Ovary (tissue), 9 donors: ENCODE measurements around the gene FAM193B. TPM values are rescaled to one million over a fixed set of nuclear protein-coding genes. Genes with fewer than 3 reads are reported as not detected.

ENCODE experiments used
- DNase-seq, 5 donors: peaks; one replicate each; pipeline ENCODE4 v3.0.0-alpha.2; 2019 to 2020
- H3K27ac ChIP-seq, 2 donors: fragments of 200-600 bp; one replicate each; pipeline versions ENCODE4 v1.5.1 to v1.8.0; 2019 to 2022
- H3K27me3 ChIP-seq: fragments of 200-600 bp; one replicate; pipeline ENCODE4 v1.8.0; 2022
- H3K36me3 ChIP-seq: fragments of 200-600 bp; sonication (generic); one replicate; pipeline ENCODE4 v1.5.1; 2019
- H3K4me1 ChIP-seq: one replicate; pipeline ENCODE4 v1.8.1; 2013; ENCODE audit warnings: mild to moderate bottlenecking, moderate library complexity; ENCODE audit not compliant: insufficient read depth
- H3K4me3 ChIP-seq: fragments of 200-600 bp; sonication (generic); one replicate; pipeline ENCODE4 v1.5.1; 2017
- H3K9me3 ChIP-seq, 2 donors: fragments of 200-600 bp in 1 of 2; sonication (generic) in 1 of 2; one replicate each; pipeline versions ENCODE4 v1.5.1 to v1.8.1; 2013 to 2019; ENCODE audit warnings: mild to moderate bottlenecking in 1 of 2, moderate library complexity in 1 of 2
- EP300 ChIP-seq: sonication (generic); formaldehyde crosslinking; IDR thresholded peaks from one replicate; pipeline ENCODE4 v1.6.1; 2017; ENCODE audit warnings: antibody characterized with exemption
- POLR2A ChIP-seq: fragments of 450-650 bp; IDR thresholded peaks from one replicate; pipeline ENCODE4 v1.6.1; 2017; ENCODE audit warnings: antibody characterized with exemption, mild to moderate bottlenecking, moderate library complexity
- WGBS, 3 donors: extraction: QIAGEN DNeasy Blood & Tissue Kit in 1 of 3; methylation state at CpG; one replicate each; pipeline versions ENCODE4 v1.1.5 to v1.1.7; 2013 to 2017; 5-methylcytosine and 5-hydroxymethylcytosine counted together
- intact Hi-C, 4 donors: fragments of 100-400 bp; cut with DNase I; formaldehyde crosslinking; loops; one replicate each; pipeline versions ENCODE4 v1.11.0 to v1.15.1; 2022 to 2023
- polyA plus RNA-seq, 2 donors: library from polyadenylated mRNA; stranded (reverse); fragments of 200-250 nt in 1 of 2; fragments of 350-450 nt in 1 of 2; fragmentation: Illumina TruSeq in 1 of 2; extraction: RNeasy Lipid Tissue Mini Kit (QIAGEN cat#74804) in 1 of 2; gene quantifications; one replicate each; pipeline ENCODE4 v1.2.3, GENCODE V29; 2013 to 2014
- total RNA-seq, 7 donors: library from RNA; depleted of rRNA in 2 of 7; stranded (reverse); fragments of >200 nt in 2 of 7; fragmentation: NEBNext Ultra II Directional in 3 of 7; extraction: Animal tissue kit (Norgen Biotek cat#: 25700) in 3 of 7; gene quantifications; one replicate each; pipeline versions ENCODE4 v1.1.0 to v1.2.4, GENCODE V29; 2016 to 2023
- TF ChIP-seq, protein P1 (sequence below), 3 donors: fragments of 450-650 bp in 2 of 3; fragments of 200-600 bp in 1 of 3; IDR thresholded peaks; one replicate each; pipeline versions ENCODE4 v1.5.1 to v1.8.0; 2016 to 2022; ENCODE audit warnings: antibody characterized with exemption in 3 of 3, mild to moderate bottlenecking in 1 of 3
- donor health status: DM: no; HTN: no; CAD: no; lungs with moderate emphysema.
- donor health status: DM: no; HTN: no; CAD: no.
- donor health status: Bipolar disorder and iron deficiency.
- donor health status: DM: yes; HTN: yes; CAD: no.
- donor health status: DM: no; HTN: no; CAD: no.
- donor health status: DM: yes; HTN: yes; CAD: no.

The FAM193B gene
- total and polyA plus RNA-seq, 9 donors: 14.8 to 77.6 (median 64.3) TPM

DNA sequence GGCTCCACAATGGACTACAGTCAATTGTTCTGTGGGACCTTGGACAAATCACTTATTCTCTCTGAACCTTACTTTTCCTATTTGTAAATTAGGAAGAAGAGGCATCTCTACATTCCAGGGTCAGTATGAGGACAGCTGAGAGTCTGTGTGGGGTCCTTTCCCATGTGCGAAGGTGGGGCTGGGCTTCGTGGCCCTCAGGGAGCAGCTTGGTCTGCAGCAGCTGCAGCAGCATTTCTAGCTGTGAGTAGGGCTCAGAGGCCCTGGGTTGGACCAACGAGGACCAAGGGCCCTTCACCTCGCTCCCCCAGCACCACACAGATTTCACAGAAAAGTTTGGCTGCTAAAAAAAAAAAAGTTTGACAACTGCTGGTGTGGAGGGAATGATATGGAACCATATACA is 28.2 kb downstream of the FAM193B start:
- Histone ChIP-seq H3K9me3 (no peaks in the 10 kb centered on the region), H3K36me3 (no peaks in the 10 kb centered on the region), H3K4me1 (no peaks in the 10 kb centered on the region), H3K27ac (no peak overlapping the region), H3K4me3 (no peak overlapping the region), H3K27me3 (no peaks in the 10 kb centered on the region)
- TF ChIP-seq, protein P1, sequence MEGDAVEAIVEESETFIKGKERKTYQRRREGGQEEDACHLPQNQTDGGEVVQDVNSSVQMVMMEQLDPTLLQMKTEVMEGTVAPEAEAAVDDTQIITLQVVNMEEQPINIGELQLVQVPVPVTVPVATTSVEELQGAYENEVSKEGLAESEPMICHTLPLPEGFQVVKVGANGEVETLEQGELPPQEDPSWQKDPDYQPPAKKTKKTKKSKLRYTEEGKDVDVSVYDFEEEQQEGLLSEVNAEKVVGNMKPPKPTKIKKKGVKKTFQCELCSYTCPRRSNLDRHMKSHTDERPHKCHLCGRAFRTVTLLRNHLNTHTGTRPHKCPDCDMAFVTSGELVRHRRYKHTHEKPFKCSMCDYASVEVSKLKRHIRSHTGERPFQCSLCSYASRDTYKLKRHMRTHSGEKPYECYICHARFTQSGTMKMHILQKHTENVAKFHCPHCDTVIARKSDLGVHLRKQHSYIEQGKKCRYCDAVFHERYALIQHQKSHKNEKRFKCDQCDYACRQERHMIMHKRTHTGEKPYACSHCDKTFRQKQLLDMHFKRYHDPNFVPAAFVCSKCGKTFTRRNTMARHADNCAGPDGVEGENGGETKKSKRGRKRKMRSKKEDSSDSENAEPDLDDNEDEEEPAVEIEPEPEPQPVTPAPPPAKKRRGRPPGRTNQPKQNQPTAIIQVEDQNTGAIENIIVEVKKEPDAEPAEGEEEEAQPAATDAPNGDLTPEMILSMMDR (IDR thresholded peaks at IDR 0.05): no peak
- TF ChIP-seq EP300: no peak
- 82 to 85% (median 82%) methylated on average over 4 of the region's 4 CpGs for WGBS, 3 donors
- intact Hi-C loops: no loop called here
- DNase-seq: peak in 2 of 5 donors; percentile 1 to 7

DNA sequence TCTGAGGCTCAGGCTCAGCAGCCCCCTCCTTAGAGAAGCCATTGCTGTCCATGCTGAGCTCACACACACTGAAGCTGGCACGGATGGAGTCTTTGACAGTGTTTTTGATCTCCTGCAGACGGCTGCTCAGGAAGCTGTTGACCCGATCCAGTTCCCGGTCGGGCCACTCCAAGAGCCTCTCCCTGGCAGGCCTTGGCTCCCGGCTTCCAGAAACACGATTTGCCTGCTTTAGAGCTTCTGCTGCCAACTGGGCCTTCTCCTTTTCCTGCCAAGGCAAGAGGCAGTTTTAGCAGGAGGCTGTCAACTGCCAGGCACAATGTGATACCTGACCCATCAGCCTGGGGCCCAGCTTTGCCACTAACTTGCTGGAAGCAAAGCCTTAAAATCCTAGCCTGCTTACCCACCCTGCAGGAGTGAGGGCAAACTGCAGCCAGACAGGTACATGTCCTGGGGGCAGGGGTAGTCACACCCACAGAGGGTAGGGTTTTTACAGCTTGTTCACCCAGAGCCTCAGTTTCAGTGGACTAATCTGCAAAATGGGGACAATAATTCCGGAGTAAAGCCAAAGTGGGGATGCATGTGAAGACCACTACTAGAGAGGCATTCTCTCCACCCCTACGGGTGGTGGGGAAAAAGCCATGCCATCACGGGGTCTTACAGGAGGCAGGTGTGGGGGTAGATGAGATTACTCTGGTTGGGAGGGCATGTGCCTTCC is 29.3 kb downstream of the FAM193B start:
- Histone ChIP-seq H3K4me1 (no peaks in the 10 kb centered on the region), H3K4me3 (no peak overlapping the region), H3K27ac (no peak overlapping the region), H3K36me3 (no peaks in the 10 kb centered on the region), H3K9me3 (no peaks in the 10 kb centered on the region), H3K27me3 (no peaks in the 10 kb centered on the region)
- peak in 2 of 5 donors; percentile 10 to 25 for DNase-seq
- WGBS, 3 donors: 69 to 77% (median 76%) methylated on average over 9 to 10 of the region's 10 CpGs
- TF ChIP-seq, protein P1 (IDR thresholded peaks at IDR 0.05): no peak
- TF ChIP-seq EP300 (no peak), POLR2A (no peak)
- intact Hi-C loops: no loop called here

DNA sequence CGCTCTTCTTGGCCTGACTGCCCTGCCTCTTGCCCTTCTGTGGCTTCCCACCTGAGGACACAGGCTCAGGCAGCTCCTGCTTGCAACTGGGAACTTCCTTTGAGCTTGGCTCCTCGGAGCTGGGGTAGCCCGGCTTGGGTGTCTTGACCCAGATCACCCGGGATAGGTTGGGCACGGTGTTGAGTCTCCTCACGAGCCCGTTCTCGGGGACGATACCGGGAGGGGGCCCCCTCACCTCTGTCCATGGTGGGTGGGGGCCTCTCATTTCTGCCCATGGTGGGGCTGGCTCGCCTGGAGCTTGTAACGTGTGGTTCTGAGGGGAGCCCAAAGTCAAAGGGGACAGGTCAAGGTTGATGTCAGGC is 29.8 kb downstream of the FAM193B start:
- intact Hi-C loops: no loop called here
- 82 to 85% (median 84%) methylated on average over 12 of the region's 12 CpGs for WGBS, 3 donors
- Histone ChIP-seq H3K36me3 (no peaks in the 10 kb centered on the region), H3K27ac (no peak overlapping the region), H3K27me3 (no peaks in the 10 kb centered on the region), H3K4me1 (no peaks in the 10 kb centered on the region), H3K9me3 (no peaks in the 10 kb centered on the region), H3K4me3 (no peak overlapping the region)
- no peak for TF ChIP-seq POLR2A
- DNase-seq: no peak

DNA sequence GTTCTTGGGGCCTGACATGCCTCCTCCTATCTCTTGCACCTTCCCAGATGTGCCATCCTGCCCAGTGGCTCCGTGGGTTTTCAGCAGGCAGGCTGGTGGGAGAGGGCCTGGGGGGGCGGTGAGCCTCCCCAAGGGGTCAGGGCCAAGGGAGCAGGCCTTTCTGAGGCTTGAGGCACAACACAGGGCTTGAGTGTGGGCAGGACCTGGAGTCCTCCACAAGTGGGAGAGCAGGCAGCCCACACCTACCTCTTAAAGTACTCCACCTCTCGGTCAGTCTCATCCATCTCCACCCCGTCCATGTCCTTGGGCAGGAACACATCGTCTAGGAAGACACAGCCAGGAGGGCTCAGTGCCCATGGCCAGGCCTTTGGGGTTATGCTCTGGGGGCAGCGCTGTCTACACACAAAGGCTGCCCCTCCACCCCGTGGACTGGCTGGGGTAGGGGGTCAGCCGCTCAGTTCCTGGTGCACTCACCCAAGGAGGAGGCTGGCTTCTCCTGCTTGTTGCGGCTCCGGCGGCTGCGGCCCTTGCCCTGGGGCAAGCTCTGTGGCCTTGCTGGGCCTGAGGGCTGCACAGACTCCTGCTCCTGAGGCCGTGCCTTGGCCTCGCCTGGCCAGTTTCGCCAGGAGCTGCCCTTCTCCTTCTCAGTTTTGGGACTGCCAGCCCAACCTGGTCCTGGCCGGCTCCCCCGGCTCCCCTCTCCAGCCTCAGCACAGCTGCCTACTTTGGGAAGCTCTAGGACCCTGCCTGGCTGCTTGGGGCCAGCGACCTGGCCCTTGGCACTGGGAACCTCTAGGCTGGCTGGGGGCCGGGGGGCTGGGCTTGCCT is 30.4 kb downstream of the FAM193B start:
- DNase-seq: peak in 1 of 5 donors; percentile 6
- no peak for TF ChIP-seq EP300
- intact Hi-C loops: no loop called here
- no peaks in the 10 kb centered on the region for H3K36me3 ChIP-seq
- no peaks in the 10 kb centered on the region for H3K27me3 ChIP-seq
- no peak overlapping the region for H3K4me3 ChIP-seq
- 83 to 89% (median 87%) methylated on average over 17 to 19 of the region's 19 CpGs for WGBS, 3 donors
- H3K4me1 ChIP-seq: no peaks in the 10 kb centered on the region
- no peak overlapping the region for H3K27ac ChIP-seq
- H3K9me3 ChIP-seq: no peaks in the 10 kb centered on the region

DNA sequence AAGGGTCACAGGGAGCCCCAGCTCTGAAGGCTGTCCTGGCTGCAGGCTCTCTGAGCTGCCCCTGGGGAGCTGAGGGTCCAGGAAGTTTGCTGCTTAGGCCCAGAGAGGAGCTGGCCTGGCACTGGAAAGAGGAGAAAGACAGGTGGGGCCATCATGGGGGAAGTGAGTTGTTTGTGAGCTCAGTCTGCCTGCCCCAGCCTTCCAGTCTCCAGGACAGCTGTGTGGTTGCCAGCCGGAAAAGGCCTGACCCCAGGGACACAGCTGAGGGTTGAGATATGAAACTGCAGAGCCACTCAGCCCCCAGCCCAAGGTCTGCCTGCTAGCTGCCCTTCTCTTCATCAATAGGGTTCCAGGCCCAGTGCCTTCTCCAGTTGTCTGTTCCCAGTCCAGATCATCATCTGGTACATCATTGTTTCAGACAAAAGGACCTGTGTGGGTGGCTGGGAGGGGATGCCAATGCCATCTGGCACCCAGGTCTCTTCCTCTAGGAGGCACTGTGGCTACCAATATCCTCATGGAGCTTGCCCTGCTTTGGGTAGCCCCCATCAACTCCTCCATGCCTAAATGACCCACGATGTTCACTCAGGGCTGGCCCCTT is 33.3 kb downstream of the FAM193B start:
- no peak overlapping the region for H3K4me3 ChIP-seq
- TF ChIP-seq EP300: no peak
- TF ChIP-seq POLR2A: no peak
- TF ChIP-seq, protein P1 (IDR thresholded peaks at IDR 0.05): no peak
- peaks cover 3% of the 10 kb centered on the region for H3K4me1 ChIP-seq
- intact Hi-C loops: no loop called here
- H3K27ac ChIP-seq: no peak overlapping the region
- H3K27me3 ChIP-seq: no peaks in the 10 kb centered on the region
- no peaks in the 10 kb centered on the region for H3K9me3 ChIP-seq
- DNase-seq: no peak
- no peaks in the 10 kb centered on the region for H3K36me3 ChIP-seq
- 65 to 75% (median 75%) methylated on average over 2 of the region's 2 CpGs for WGBS, 3 donors
